C4-2B (cell line): ENCODE measurements around the gene MYO9B.

Source experiments
- H3K27ac ChIP-seq: fragments of 450-650 bp; 2 replicates; pipeline ENCODE4 v1.5.1; 2017
- ZFX ChIP-seq: fragments of 450-650 bp; IDR thresholded peaks from 2 replicates; pipeline ENCODE4 v1.6.1; 2017
- TF ChIP-seq, protein P1 (sequence below): fragments of 450-650 bp; conservative IDR thresholded peaks from 2 replicates; pipeline ENCODE4 v1.5.1; 2017; ENCODE audit warnings: mild to moderate bottlenecking

MYO9B gene

DNA sequence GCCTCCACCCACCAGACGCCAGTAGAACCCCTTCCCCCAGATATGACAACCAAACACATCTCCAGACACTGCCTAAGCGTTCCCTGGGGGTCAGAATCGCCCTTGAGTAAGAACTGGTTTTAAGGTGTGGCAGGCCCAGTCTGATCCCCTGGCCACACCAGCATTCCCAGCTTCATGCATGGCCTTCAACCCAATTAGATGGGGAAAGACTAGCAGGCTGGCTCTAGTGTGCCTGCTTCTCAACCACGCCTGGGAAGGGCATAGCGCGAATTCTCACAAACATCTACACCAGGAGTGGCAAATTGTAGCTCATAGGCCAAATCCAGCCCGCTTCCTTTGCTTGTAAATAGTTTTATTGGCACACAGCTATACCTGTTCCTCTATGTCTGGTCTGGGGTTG is 13.9 kb upstream of the MYO9B start:
- no peak for TF ChIP-seq ZFX
- TF ChIP-seq, protein P1, sequence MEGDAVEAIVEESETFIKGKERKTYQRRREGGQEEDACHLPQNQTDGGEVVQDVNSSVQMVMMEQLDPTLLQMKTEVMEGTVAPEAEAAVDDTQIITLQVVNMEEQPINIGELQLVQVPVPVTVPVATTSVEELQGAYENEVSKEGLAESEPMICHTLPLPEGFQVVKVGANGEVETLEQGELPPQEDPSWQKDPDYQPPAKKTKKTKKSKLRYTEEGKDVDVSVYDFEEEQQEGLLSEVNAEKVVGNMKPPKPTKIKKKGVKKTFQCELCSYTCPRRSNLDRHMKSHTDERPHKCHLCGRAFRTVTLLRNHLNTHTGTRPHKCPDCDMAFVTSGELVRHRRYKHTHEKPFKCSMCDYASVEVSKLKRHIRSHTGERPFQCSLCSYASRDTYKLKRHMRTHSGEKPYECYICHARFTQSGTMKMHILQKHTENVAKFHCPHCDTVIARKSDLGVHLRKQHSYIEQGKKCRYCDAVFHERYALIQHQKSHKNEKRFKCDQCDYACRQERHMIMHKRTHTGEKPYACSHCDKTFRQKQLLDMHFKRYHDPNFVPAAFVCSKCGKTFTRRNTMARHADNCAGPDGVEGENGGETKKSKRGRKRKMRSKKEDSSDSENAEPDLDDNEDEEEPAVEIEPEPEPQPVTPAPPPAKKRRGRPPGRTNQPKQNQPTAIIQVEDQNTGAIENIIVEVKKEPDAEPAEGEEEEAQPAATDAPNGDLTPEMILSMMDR: no peak
- no peak overlapping the region for H3K27ac ChIP-seq

DNA sequence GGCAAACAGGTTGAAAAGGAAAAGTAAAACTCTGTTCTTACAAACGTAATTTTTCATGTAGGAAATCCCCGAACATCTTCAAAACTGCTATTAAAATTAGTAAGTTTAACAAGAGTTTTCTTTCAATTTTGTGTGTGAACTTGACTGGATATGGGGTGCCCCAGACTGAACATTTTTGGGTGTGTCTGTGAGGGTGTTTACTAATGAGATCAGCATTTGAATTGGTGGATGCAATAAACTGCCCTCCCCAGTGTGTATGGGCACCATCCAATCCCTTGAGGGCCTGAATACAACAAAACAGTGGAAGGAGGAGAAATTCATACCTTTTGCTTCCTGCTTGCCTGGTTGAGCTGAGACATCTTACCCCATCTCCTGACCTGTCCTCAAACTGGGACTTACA is 12.1 kb upstream of the MYO9B start:
- H3K27ac ChIP-seq: no peak overlapping the region
- TF ChIP-seq, protein P1: no peak

DNA sequence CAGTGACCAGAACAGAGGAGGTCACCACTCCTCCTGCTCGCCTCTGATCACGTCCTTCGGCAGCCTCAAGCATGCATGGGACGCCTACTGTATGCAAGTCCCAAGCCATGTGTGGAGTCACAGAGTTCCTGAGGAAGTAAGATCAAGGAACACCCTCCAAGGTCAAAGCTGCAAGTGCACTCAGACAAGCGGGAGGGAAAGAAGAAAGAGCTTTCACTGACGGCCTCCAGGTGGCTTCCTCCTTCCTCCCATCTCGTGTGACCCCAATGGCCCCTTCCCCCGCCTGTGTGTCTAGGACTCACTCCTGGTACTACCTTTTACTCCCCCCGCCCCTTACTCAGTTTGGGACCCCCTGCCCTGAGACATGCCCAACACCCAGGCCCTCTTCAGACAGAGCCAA is 6.4 kb upstream of the MYO9B start:
- no peak overlapping the region for H3K27ac ChIP-seq
- TF ChIP-seq ZFX: no peak
- TF ChIP-seq, protein P1: no peak

DNA sequence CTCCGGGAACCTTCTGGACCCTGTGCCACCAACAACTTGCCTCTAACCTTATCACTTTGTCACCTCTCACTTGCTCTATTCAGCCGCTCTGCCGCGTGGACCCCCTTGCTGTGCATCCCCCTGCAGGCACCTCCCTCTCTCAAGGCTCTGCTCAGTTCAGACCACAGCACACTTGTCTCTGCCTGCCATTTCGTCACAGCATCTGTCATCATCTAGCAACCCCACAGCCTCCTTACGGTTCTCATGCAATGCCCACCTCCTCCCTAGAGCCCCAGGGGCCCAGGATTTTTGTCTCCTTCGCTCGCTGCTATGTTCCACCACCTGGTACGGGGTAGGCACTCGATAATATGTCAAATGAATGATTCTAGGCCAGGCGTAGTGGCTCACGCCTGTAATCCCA is 5.2 kb upstream of the MYO9B start:
- no peak overlapping the region for H3K27ac ChIP-seq
- TF ChIP-seq, protein P1: no peak
- no peak for TF ChIP-seq ZFX

DNA sequence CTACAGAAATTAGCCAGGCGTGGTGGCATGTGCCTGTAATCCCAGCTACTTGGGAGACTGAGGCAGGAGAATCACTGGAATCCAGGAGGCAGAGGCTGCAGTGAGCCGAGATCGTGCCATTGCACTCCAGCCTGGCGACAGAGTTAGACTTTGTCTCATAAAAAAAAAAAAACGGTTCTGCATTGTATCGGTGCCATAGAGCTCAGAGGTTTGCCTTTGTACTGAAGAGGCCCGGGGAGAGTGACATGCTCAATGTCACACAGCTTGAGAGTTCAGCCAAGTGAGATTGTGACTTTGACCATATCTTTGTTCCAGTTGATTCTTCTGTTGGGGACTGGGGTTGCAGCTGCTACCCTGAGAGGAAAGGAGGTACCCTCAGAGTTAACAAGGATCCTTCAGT is 4.7 kb upstream of the MYO9B start:
- TF ChIP-seq, protein P1: no peak
- TF ChIP-seq ZFX: no peak
- H3K27ac ChIP-seq: no peak overlapping the region

DNA sequence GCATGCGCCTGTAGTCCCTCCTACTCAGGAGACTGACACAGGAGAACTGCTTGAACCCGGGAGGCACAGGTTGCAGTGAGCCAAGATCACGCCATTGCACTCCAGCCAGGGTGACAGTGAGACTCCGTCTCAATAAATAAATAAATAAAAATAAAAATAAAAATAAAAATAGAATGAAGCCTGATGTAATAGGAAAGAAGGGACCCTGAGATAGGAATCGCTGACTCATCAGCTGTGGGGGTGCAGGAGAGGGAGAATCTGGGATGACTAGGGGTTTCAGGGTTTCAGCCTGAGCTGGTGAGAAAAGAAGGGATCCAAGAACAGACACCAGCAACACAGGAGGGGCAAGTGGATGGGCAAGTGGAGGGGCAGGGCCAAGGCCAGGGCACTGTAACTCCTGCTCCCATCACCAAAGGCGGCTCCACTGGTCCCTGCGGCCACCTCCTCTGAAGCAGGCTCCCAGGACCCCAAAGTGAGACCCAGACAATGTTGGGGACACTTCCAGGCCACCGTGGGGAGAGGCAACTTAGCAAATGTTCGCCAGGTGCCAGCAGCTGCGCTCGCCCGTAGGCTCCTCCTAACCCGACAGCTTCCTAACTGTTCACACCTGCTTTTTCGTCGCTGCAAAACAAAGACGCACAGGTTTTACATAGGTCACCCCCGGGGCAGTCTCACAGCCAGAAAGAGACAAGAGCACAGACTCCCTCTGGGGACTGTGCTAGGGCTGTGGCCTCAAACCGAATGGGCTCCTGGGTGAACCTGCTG is 1.5 kb upstream of the MYO9B start:
- peak overlapping the region; percentile 85 for H3K27ac ChIP-seq
- no peak for TF ChIP-seq ZFX
- TF ChIP-seq, protein P1: no peak

DNA sequence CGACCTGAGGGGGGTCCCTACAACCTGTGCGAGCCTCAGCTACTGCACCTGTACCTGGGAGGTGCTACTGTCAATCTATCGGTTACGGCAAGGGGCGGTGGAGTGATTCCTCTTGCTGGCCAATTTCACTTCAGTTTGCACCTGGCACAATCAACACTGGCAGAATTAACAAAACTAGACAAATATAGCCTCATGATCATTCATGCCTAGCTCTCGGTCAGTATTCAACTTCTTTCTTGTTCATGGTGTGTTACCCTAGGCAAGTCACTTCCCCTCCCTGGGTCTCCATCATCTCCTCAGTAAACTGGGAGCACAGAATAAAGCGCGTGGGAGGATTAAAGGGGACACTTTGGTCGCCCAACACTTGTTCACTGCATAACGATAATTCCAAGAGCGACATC is 943 bp upstream of the MYO9B start:
- H3K27ac ChIP-seq: peak overlapping the region; percentile 85
- no peak for TF ChIP-seq ZFX
- TF ChIP-seq, protein P1: no peak
